ENCODE results near the gene CEP44.
"Not testable (repeated sequence)": the region's sequence is repeated elsewhere in the genome, so short reads cannot be mapped to it uniquely, and the experiment has no call there.

The CEP44 gene

DNA sequence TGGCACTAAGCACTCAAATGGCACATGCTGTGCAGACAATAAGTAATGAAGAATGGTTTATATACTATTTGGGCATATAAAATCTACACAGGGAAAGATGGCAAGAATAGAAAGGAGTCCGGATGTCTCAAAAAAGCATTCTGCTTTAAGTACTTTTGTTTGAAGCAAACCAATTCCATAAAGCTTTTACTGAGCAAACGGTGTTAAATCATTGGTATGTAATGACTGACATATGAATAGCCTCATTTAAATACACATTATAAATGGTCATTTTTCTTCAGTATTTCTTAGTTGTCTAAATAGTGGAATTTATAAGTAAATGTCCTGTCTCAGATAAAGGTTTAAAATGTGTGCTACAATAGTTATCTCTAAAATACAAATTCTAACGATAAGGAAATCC is 6.3 kb upstream of the CEP44 start:
- DNase-seq (ENCODE audit: low read depth in 2 of 3, low spot score in 1 of 3) = no peak

DNA sequence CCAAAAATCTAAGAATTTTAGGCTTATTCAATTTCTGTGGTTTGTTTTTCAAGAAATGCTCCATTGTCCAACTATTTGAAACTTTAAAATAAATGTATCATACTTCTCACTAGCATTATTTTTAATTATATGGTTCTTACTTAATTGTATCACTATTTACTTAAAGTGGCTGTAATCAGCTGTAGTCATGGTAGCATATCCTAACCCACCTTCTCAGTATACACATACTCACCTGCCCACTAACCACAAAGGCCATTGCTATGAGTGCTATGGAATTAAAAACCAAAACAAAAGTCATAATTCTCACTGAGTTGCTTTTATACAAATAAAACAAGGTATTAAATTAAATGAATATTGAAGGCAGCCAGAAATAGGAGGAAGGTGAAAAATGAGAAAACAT is 5.2 kb upstream of the CEP44 start:
- no peak for DNase-seq (ENCODE audit: low read depth in 2 of 3, low spot score in 1 of 3)

DNA sequence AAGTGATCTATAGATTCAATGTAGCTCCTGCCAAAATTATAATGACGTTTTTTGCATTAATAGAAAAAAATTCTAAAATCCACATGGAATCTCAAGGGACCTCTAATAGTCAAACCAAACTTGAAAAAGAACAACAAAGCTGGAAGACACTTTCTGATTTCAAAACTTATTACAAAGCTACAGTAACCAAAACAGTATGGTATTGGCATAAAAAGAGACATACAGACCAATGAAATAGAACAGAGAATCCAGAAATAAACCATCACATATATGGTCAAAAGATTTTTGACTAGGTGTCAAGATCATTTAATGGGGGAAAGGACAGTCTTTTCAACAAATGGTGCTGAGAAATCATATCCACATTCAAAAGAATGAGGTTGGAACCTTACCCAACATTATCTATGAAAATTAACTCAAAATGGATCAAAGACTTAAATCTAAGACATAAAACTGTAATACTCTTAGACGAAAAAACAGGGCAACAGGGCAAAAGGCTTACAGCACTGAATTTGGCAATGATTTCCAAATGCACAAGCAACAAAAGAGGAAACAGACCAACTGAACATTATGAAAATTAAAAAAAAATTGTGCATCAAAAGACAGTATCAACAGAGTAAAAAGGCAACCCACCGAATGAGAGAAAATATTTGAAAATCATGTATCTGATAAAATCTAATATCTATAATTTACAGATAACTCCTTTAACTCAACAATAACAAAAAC is 4.1 kb upstream of the CEP44 start:
- no peak for DNase-seq (ENCODE audit: low read depth in 2 of 3, low spot score in 1 of 3)

DNA sequence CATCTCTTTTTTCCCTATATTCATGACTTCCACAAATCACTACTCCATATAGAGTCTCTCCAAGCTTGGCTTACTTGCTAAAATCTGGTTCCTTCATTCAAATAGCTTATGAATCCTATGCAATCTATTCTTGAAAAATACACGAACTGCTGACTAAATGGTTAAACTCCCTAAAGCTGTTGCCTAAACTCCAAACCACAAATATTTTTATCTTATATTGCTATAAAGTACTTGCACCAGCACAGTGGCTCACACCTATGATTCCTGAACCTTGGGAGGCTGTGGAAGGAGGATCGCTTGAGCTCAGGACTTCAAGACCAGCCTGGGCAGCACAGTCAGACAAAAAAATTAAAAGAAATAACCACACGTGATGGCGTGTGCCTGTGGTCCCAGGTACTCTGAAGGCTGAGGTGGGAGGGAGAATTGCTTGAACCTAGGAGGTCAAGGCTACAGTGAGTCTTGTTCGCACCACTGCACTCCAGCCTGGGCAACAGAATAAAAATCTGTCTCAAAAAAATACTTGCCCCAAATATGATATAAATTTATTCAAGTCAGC is 2.5 kb upstream of the CEP44 start:
- no peak for DNase-seq (ENCODE audit: low read depth in 2 of 3, low spot score in 1 of 3)

DNA sequence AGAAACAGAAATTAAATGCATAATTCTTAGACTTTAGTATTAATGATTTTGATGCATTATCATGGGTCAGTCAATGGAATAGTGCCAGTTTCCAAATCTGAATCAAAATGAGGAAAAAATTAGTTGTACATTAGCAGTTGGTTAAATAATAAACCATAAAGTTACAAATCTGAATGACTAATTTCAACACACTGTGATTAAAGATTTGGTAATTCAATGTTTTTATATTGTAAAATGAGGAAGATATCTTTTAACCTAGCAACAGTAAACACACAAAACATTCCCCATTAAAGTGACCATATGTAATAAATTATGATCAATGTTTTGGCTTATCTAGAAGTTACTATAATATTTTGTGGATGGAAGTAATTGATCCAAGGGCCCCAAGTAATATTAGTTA is 1.8 kb upstream of the CEP44 start:
- no peak for DNase-seq (ENCODE audit: low read depth in 2 of 3, low spot score in 1 of 3)

- peak; percentile 53 to 59 (median 54) for DNase-seq (ENCODE audit: low read depth in 2 of 3, low spot score in 1 of 3)
Measured at GRCh38 chr4:174282836-174283506, 740 bp upstream of the CEP44 start.

GRCh38 chr4:174284487-174284886 is 776 bp downstream of the CEP44 start:
- no peak for DNase-seq (ENCODE audit: low read depth in 2 of 3, low spot score in 1 of 3)

DNA sequence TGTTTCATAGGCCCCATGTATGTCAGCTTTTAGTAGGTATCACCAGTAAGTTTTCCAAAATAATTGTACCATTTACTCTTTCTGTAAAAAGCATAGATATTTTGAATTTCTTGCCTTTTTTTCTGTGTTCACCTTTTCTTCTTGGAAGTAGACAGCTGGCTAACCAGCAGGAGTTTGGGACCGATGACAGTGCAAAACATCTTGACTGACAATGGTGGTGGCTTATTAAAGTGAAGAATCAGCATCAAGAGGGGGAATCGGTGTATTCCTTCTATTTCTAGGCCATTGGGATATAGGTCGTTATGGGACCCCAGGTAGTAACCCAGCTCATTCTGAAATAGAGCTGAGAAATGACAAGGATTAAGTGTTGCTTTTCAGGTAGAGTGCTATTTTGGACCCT is 3.2 kb downstream of the CEP44 start:
- no peak for DNase-seq (ENCODE audit: low read depth in 2 of 3, low spot score in 1 of 3)

- no peak for DNase-seq (ENCODE audit: low read depth in 2 of 3, low spot score in 1 of 3)
Measured at GRCh38 chr4:174292473-174292872, 8.8 kb downstream of the CEP44 start.

DNA sequence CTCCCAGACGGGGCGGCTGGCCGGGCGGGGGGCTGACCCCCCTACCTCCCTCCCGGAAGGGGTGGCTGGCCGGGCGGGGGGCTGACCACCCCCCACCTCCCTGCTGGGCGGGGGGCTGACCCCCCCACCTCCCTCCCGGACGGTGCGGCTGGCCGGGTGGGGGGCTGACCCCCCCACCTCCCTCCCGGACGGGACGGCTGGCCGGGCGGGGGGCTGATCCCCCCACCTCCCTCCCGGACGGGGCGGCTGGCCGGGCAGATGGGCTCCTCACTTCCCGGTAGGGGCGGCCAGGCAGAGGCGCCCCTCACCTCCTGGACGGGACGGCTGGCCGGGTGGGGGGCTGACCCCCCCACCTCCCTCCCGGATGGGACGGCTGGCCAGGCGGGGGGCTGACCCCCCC is 10.9 kb downstream of the CEP44 start:
- not testable (repeated sequence) for DNase-seq (ENCODE audit: low read depth in 2 of 3, low spot score in 1 of 3)

- not testable (repeated sequence) for DNase-seq (ENCODE audit: low read depth in 2 of 3, low spot score in 1 of 3)
Measured at GRCh38 chr4:174295142-174295541, 11.4 kb downstream of the CEP44 start.

- no peak for DNase-seq (ENCODE audit: low read depth in 2 of 3, low spot score in 1 of 3)
Measured at GRCh38 chr4:174303687-174304086, 20.0 kb downstream of the CEP44 start.

DNA sequence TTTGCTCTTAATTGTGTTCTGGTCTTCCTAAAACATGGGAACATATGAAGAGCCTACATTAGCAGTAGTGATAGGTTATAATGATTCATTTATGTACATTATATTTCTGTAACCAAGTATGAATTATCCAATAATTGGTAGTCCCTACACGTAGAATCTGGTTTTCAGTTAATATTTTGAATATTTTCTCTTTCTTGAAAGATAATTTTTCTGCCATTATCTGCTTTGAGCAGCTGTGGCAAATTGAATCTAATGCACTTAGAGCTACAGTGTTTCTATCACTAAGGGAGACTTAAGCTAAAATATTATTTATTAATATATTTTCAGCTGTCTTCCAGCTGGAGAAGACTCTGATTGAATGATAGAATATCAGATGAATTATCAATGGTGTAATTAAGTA is 21.0 kb downstream of the CEP44 start:
- DNase-seq (ENCODE audit: low read depth in 2 of 3, low spot score in 1 of 3) = no peak

- no peak for DNase-seq (ENCODE audit: low read depth in 2 of 3, low spot score in 1 of 3)
Measured at GRCh38 chr4:174305961-174306360, 22.2 kb downstream of the CEP44 start.

DNA sequence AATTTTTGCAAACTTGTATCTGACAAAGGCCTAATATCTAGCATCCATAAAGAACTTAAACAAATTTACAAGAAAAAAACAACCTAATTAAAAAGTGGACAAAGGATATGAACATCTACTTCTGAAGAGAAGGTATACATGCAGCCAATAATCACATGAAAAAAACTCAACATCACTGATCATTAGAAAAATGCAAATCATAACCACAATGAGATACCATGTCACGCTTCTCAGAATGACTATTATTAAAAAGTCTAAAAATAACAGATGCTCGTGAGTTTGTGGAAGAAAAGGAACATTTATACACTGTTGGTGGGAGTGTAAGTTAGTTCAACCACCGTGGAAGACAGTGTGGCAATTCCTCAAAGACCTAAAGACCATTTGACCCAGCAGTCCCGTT is 24.0 kb downstream of the CEP44 start:
- no peak for DNase-seq (ENCODE audit: low read depth in 2 of 3, low spot score in 1 of 3)

DNA sequence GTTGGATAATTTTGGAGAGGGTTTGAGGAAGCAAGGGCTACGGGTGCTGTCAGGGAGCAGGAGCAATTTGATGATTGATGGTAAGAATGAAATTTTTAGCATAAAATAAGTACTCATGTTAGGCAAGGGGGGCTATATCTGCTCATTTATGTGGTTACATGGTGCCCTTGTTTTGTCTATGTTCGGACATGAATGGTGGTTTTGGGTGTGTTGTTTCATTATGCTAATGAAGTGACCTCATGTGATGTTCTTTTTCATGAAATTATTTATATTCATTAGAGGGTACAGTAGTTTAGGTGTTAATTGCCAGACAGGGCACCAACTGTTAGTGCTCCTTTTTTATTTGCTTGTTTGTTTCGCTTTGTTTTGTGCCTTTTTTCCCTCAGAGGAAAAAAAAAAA is 29.3 kb downstream of the CEP44 start:
- DNase-seq (ENCODE audit: low read depth in 2 of 3, low spot score in 1 of 3) = no peak

DNA sequence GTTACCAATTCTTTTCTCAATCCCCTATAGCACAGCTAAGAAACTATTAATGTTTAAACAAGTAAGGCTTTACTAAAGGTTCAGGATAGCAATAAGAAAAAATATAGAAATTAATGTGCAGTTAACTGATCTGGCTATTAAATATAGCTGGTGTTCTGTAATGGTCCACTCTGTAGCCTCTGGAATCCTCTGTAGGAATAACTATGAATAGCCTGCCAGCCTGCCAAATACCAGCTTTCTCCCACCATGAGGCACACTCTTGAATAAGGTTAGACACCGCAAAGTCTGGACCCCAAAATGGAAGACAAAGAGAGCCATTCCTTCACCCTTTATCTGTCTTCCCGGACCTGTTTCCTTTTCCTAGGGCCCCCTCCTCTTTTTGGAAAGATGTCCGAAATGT is 30.6 kb downstream of the CEP44 start:
- DNase-seq (ENCODE audit: low read depth in 2 of 3, low spot score in 1 of 3) = no peak

DNA sequence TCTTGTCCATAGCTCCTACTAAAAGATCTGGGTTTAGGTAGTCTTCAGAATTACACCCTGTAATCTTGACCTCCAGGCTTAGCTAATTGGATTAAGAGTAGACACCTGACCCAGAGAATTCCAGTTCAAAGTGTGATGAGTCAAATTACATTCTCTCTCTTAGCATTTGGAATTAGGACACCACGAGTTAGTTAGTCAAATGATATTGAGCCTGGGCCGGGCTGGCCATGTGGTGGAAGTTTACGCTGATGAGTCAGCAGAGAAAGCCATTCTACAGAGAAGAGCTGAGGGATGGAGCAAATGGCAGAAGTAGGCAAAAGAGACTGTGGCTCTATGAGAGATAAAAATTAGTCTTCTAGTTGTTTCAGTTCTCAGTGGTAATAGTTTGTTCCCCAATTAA is 31.1 kb downstream of the CEP44 start:
- no peak for DNase-seq (ENCODE audit: low read depth in 2 of 3, low spot score in 1 of 3)

GRCh38 chr4:174316546-174316945 is 32.8 kb downstream of the CEP44 start:
- no peak for DNase-seq (ENCODE audit: low read depth in 2 of 3, low spot score in 1 of 3)

GRCh38 chr4:174316954-174317353 is 33.2 kb downstream of the CEP44 start:
- no peak for DNase-seq (ENCODE audit: low read depth in 2 of 3, low spot score in 1 of 3)

DNA sequence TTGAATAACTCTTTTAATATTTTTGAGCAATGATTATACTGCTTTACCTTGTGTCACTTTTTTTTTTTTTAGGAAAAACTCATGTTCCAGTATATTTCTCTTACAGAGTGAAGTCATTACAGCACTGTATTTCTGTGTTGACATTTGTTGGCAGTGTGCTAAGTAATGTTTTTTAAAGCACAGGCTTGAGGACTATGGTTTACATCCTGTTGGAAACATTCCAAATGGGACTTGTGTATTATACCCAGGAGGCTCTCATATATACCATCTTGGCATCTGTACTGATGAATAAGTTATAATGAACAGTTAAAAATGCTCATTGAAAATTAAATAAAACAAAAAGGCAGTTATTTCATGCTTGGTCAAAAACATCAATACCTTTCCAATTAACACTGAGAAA is 33.8 kb downstream of the CEP44 start:
- DNase-seq (ENCODE audit: low read depth in 2 of 3, low spot score in 1 of 3) = no peak

All from stimulated activated CD4-positive, alpha-beta T cell treated with anti-CD3 and anti-CD28 coated beads, Interleukin-12 subunit alpha, Interleukin-12 subunit beta, amount 100 ng/mL, for 48 hours (primary cell).